Spleen (tissue), 7 donors: ENCODE results near the gene CNN3.
A peak's percentile ranks its signal among the peaks of the same experiment; 100 is the strongest.

Experiments
- POLR2A ChIP-seq, 3 donors: fragments of 450-650 bp; IDR thresholded peaks; one replicate each; pipeline ENCODE4 v1.5.1; 2017; ENCODE audit warnings: antibody characterized with exemption in 3 of 3, mild to moderate bottlenecking in 1 of 3
- POLR2AphosphoS5 ChIP-seq, 3 donors: sonication (generic); formaldehyde crosslinking; IDR thresholded peaks; one replicate each; pipeline ENCODE4 v1.5.1; 2017; ENCODE audit warnings: antibody characterized with exemption in 3 of 3
- TF ChIP-seq, protein P1 (sequence below), 11 experiments: fragments of 200-600 bp in 7 of 11; fragments of 450-650 bp in 4 of 11; sonication (generic) in 4 of 11; IDR thresholded peaks in 8 of 11; conservative IDR thresholded peaks in 3 of 11; 1 replicate in 7 of 11; 2 replicates in 4 of 11; pipeline versions ENCODE4 v1.4.0 to v1.8.0; 2016 to 2021; ENCODE audit warnings: antibody characterized with exemption in 11 of 11, inconsistent platforms in 4 of 11, mild to moderate bottlenecking in 1 of 11
- donor health status: DM: no; HTN: no; CAD: no; lungs with moderate emphysema.
- donor health status: DM: no; HTN: no; CAD: no.
- donor health status: DM: no; HTN: no; CAD: no.

DNA sequence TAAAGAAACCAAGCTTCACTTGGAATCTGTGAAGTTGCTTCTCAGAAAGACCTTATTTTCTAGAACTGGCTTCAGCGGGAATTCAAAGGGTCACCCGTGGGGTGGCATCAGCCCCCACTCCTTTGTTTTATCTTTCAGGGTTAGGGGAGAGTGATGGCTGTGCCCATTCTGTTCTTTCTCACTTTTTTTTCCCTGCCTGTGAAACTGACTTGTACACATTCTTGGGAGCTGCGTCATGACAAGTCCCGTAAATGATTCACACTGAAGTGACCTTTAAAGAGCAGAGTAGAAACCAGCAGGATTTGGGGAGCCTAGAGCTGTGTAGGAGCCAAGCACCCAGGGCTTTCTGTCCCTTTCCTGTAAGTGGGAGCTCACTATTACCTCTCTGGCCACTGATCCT is 63.0 kb downstream of the CNN3 start:
- TF ChIP-seq POLR2A (IDR thresholded peaks at IDR 0.05) (no peak), POLR2AphosphoS5 (IDR thresholded peaks at IDR 0.05) (peak in 1 of 3 donors; percentile 35)
- TF ChIP-seq, protein P1, sequence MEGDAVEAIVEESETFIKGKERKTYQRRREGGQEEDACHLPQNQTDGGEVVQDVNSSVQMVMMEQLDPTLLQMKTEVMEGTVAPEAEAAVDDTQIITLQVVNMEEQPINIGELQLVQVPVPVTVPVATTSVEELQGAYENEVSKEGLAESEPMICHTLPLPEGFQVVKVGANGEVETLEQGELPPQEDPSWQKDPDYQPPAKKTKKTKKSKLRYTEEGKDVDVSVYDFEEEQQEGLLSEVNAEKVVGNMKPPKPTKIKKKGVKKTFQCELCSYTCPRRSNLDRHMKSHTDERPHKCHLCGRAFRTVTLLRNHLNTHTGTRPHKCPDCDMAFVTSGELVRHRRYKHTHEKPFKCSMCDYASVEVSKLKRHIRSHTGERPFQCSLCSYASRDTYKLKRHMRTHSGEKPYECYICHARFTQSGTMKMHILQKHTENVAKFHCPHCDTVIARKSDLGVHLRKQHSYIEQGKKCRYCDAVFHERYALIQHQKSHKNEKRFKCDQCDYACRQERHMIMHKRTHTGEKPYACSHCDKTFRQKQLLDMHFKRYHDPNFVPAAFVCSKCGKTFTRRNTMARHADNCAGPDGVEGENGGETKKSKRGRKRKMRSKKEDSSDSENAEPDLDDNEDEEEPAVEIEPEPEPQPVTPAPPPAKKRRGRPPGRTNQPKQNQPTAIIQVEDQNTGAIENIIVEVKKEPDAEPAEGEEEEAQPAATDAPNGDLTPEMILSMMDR (IDR thresholded peaks at IDR 0.05 in 8 of 11, conservative IDR thresholded peaks at IDR 0.05 in 3 of 11): no peak
